Measurements from ENCODE around the gene GOSR2. TPM values are rescaled to one million over a fixed set of nuclear protein-coding genes. Genes with fewer than 3 reads are reported as not detected.

The GOSR2 gene
- total and polyA plus RNA-seq, 2 donors (not counting 3 experiments of a cell fraction or from before 2014, with no cell fraction given): 48.6 to 54.7 TPM

GRCh38 chr17:46947216-46947615 lies 24.3 kb downstream of the GOSR2 start:
- no peak overlapping the region for H3K4me3 ChIP-seq (replicated peaks in 1 of 3; ENCODE audit: insufficient read depth in 1 of 3, low read depth in 1 of 3, low read length in 3 of 3)
- H3K79me2 ChIP-seq (ENCODE audit: control insufficient read depth, insufficient read depth, low read length): no peaks in the 10 kb centered on the region
- ChIA-PET CTCF (interaction anchor here (1.0 to 1.6 kb wide), 2 partner anchors 52 to 105 kb away, joined by 3 to 5 read pairs; no protein-coding TSS in a partner anchor), POLR2A (interaction anchor here (2.1 kb wide), 1 partner anchor 12 kb away, joined by 4 read pairs; no protein-coding TSS in a partner anchor)
- no peaks in the 10 kb centered on the region for H3K9me1 ChIP-seq (replicated peaks; ENCODE audit: control insufficient read depth, extremely low read depth, insufficient read depth, low read length)
- no peaks in the 10 kb centered on the region for H3K9me3 ChIP-seq (replicated peaks; ENCODE audit: control insufficient read depth, insufficient read depth, low read length)
- FAIRE-seq: no peak
- dilution Hi-C loops (cut with MboI; ENCODE audit: extremely low pct_ligation_motif_present, low sequenced_read_pairs): no loop called here
- no peak for DNase-seq (ENCODE audit: low read depth, low spot score)
- H3K27me3 ChIP-seq (ENCODE audit: control insufficient read depth in 2 of 2, insufficient read depth in 2 of 2, low read length in 2 of 2): peaks cover 0 to 2% of the 10 kb centered on the region in 2 experiments
- no peaks in the 10 kb centered on the region for H4K20me1 ChIP-seq (replicated peaks; ENCODE audit: control insufficient read depth, extremely low read depth, insufficient read depth, low read length)
- intact Hi-C loops (cut with micrococcal nuclease): no loop called here
- H3K4me2 ChIP-seq (ENCODE audit: insufficient read depth, low read length): no peak overlapping the region
- peaks cover 11% of the 10 kb centered on the region for H3K4me1 ChIP-seq (ENCODE audit: control insufficient read depth, extremely low read depth, insufficient read depth, low read length)
- no peak overlapping the region for H2AFZ ChIP-seq (ENCODE audit: low read depth, low read length)
- TF ChIP-seq POLR2AphosphoS5 (IDR thresholded peaks at IDR 0.05; ENCODE audit: insufficient read depth, low read depth, low read length): no peak
- TF ChIP-seq FOS (IDR thresholded peaks at IDR 0.05; ENCODE audit: borderline replicate concordance, insufficient read depth, low read length): no peak
- no peak for TF ChIP-seq MAX (IDR thresholded peaks at IDR 0.05; ENCODE audit: insufficient read depth, insufficient read length)
- TF ChIP-seq EZH2 (IDR thresholded peaks at IDR 0.05; ENCODE audit: borderline replicate concordance, low read depth, low read length, severe bottlenecking): no peak
- no peak for TF ChIP-seq POLR2A (IDR thresholded peaks at IDR 0.05; ENCODE audit: low read depth, low read length)
- TF ChIP-seq GATA2 (IDR thresholded peaks at IDR 0.05; ENCODE audit: insufficient read depth, insufficient read length, low read depth, low read length): no peak
- TF ChIP-seq CTCF (IDR thresholded peaks at IDR 0.05; ENCODE audit: extremely low read depth in 1 of 2, insufficient read depth in 1 of 2, low read depth in 1 of 2, low read length in 2 of 2): no peak
- TF ChIP-seq MYC (IDR thresholded peaks at IDR 0.05; ENCODE audit: low read depth, low read length): no peak
- TF ChIP-seq JUN (IDR thresholded peaks at IDR 0.05; ENCODE audit: borderline replicate concordance, insufficient read depth, insufficient read length, low read depth): no peak
- no peaks in the 10 kb centered on the region for H3K36me3 ChIP-seq (ENCODE audit: control insufficient read depth in 2 of 2, extremely low read depth in 1 of 2, insufficient read depth in 2 of 2, low read length in 2 of 2)
- H3K9ac ChIP-seq (replicated peaks; ENCODE audit: extremely low read depth, insufficient read depth, low read length): no peak overlapping the region
- H3K27ac ChIP-seq (ENCODE audit: insufficient read depth, low read depth, low read length): no peak overlapping the region
- BruUV-seq (replicated peaks): no TSS peak
